HCT116 (cell line): ENCODE measurements around the gene DOCK2. TPM values are rescaled to one million over a fixed set of nuclear protein-coding genes. Genes with fewer than 3 reads are reported as not detected.

ENCODE experiments used
- ATAC-seq: fragments of 200-7000 bp; cut with Tn5 transposase; 2 replicates; pipeline ENCODE4 v1.9.1; 2020; ENCODE audit warnings: mild to moderate bottlenecking, moderate library complexity
- BruUV-seq: library from RNA; stranded (reverse); fragments of 400-500 nt; replicated peaks from 2 replicates; lab custom pipeline; 2021; lab: Mats Ljungman, UMichigan
- CTCF ChIA-PET: fragments of 300-600 bp; sonication (Branson Sonifier 250); formaldehyde crosslinking; loops from one replicate; lab custom pipeline; 2021; ENCODE audit warnings: antibody characterized with exemption; lab: Charles Lee
- POLR2A ChIA-PET: fragments of 300-600, 350-600 bp; sonication (Branson Sonifier 250); formaldehyde crosslinking; loops from one replicate; lab custom pipeline; 2021; ENCODE audit warnings: antibody characterized with exemption; lab: Charles Lee
- RAD21 ChIA-PET, 2 experiments: fragments of 300-600 bp; sonication (Branson Sonifier 250); formaldehyde crosslinking; loops; one replicate each; lab custom pipeline; 2023; ENCODE audit warnings: low total read pairs in 2 of 2; ENCODE audit not compliant: uncharacterized antibody in 2 of 2, unreplicated experiment in 2 of 2, low non-redundant PET in 1 of 2; lab: Charles Lee
- DNase-seq: peaks from one replicate; pipeline ENCODE4 v3.0.0-alpha.2; 2010; ENCODE audit warnings: low read depth, low spot score
- H2AFZ ChIP-seq: fragments of 200-600 bp; shearing (Covaris generic), sonication (generic); 2 replicates; pipeline ENCODE4 v1.6.1; 2017; ENCODE audit warnings: low read depth, mixed run types, mixed read lengths, antibody characterized with exemption, low read length; ENCODE audit not compliant: poor library complexity, severe bottlenecking
- H3K27ac ChIP-seq: 2 replicates; pipeline ENCODE4 v1.5.1; 2012; ENCODE audit warnings: low read depth, low read length
- H3K27me3 ChIP-seq: fragments of 200-600 bp; sonication (generic); 2 replicates; pipeline ENCODE4 v1.6.1; 2016; ENCODE audit warnings: mixed run types, low read length, mixed read lengths; ENCODE audit not compliant: insufficient read depth
- H3K36me3 ChIP-seq, 2 experiments: fragments of 200-500 bp in 1 of 2; fragments of 200-600 bp in 1 of 2; sonication (Bioruptor generic) in 1 of 2; sonication (generic) in 1 of 2; 2 replicates each; pipeline versions ENCODE4 v1.5.1 to v1.6.1; 2014 to 2016; ENCODE audit warnings: low read length in 2 of 2, inconsistent platforms in 1 of 2, mixed read lengths in 1 of 2, mixed run types in 1 of 2; ENCODE audit not compliant: insufficient read depth in 2 of 2, control insufficient read depth in 1 of 2
- H3K4me1 ChIP-seq, 2 experiments: fragments of 200-600 bp in 1 of 2; sonication (generic) in 1 of 2; 2 replicates each; pipeline versions ENCODE4 v1.5.1 to v1.6.1; 2012 to 2017; ENCODE audit warnings: low read length in 2 of 2, inconsistent platforms in 1 of 2, mild to moderate bottlenecking in 1 of 2, mixed read lengths in 1 of 2, mixed run types in 1 of 2, moderate library complexity in 1 of 2; ENCODE audit not compliant: insufficient read depth in 2 of 2, control insufficient read depth in 1 of 2
- H3K4me2 ChIP-seq: fragments of 200-600 bp; sonication (generic); 2 replicates; pipeline ENCODE4 v1.6.1; 2017; ENCODE audit warnings: mixed run types, low read length, mixed read lengths
- H3K4me3 ChIP-seq, 2 experiments: fragments of 200-600 bp in 1 of 2; sonication (generic) in 1 of 2; replicated peaks in 1 of 2; 2 replicates each; pipeline ENCODE4 v1.5.1; 2011 to 2016; ENCODE audit warnings: low read length in 2 of 2, control low read depth in 1 of 2, low read depth in 1 of 2, mild to moderate bottlenecking in 1 of 2, mixed read lengths in 1 of 2, mixed run types in 1 of 2
- H3K79me2 ChIP-seq: fragments of 200-600 bp; sonication (generic); 2 replicates; pipeline ENCODE4 v1.6.1; 2017; ENCODE audit warnings: mild to moderate bottlenecking, mixed run types, low read length, moderate library complexity, mixed read lengths; ENCODE audit not compliant: insufficient read depth
- H3K9ac ChIP-seq: fragments of 200-600 bp; sonication (generic); 2 replicates; pipeline ENCODE4 v1.6.1; 2016; ENCODE audit warnings: low read length, mixed read lengths
- H3K9me2 ChIP-seq: fragments of 200-600 bp; sonication (generic), shearing (Covaris generic); 2 replicates; pipeline ENCODE4 v1.6.1; 2017; ENCODE audit warnings: mixed run types, mild to moderate bottlenecking, moderate library complexity; ENCODE audit not compliant: insufficient read depth
- H3K9me3 ChIP-seq, 2 experiments: fragments of 200-500 bp in 1 of 2; fragments of 200-600 bp in 1 of 2; sonication (Bioruptor generic) in 1 of 2; sonication (generic) in 1 of 2; 2 replicates each; pipeline ENCODE4 v1.6.1; 2014 to 2017; ENCODE audit warnings: low read length in 2 of 2, mixed read lengths in 2 of 2, inconsistent platforms in 1 of 2, low read depth in 1 of 2, mild to moderate bottlenecking in 1 of 2, mixed run types in 1 of 2, moderate library complexity in 1 of 2; ENCODE audit not compliant: control insufficient read depth in 1 of 2, insufficient read depth in 1 of 2
- H4K20me1 ChIP-seq: fragments of 200-600 bp; sonication (generic), shearing (Covaris generic); 2 replicates; pipeline ENCODE4 v1.6.1; 2017; ENCODE audit warnings: mixed run types, mild to moderate bottlenecking, moderate library complexity; ENCODE audit not compliant: insufficient read depth
- CEBPB ChIP-seq: IDR thresholded peaks from 2 replicates; pipeline ENCODE4 v1.6.1; 2012; ENCODE audit warnings: low read depth
- CTCF ChIP-seq, 3 experiments: fragments of 200-600 bp in 1 of 3; sonication (generic) in 1 of 3; IDR thresholded peaks in 2 of 3; conservative IDR thresholded peaks in 1 of 3; 2 replicates each; pipeline ENCODE4 v1.5.1; 2012 to 2017; ENCODE audit warnings: low read depth in 2 of 3, low read length in 2 of 3, antibody characterized with exemption in 1 of 3, borderline replicate concordance in 1 of 3, control low read depth in 1 of 3, mild to moderate bottlenecking in 1 of 3, mixed read lengths in 1 of 3, mixed run types in 1 of 3, moderate library complexity in 1 of 3; ENCODE audit not compliant: insufficient read depth in 1 of 3
- EGR1 ChIP-seq: IDR thresholded peaks from 2 replicates; pipeline ENCODE4 v1.6.1; 2012; ENCODE audit warnings: low read depth
- ELF1 ChIP-seq: IDR thresholded peaks from 2 replicates; pipeline ENCODE4 v1.6.1; 2012; ENCODE audit warnings: low read depth, borderline replicate concordance
- EZH2phosphoT487 ChIP-seq: fragments of 200-600 bp; IDR thresholded peaks from 2 replicates; pipeline ENCODE4 v1.6.1; 2018; ENCODE audit warnings: antibody characterized with exemption, borderline replicate concordance
- MAX ChIP-seq: IDR thresholded peaks from 2 replicates; pipeline ENCODE4 v1.6.1; 2012
- POLR2A ChIP-seq: IDR thresholded peaks from 2 replicates; pipeline ENCODE4 v1.7.0; 2011; ENCODE audit warnings: borderline replicate concordance; ENCODE audit not compliant: insufficient read depth, insufficient read length; ENCODE audit errors: extremely low read depth
- REST ChIP-seq: IDR thresholded peaks from 2 replicates; pipeline ENCODE4 v1.6.1; 2012; ENCODE audit warnings: low read depth
- SP1 ChIP-seq: IDR thresholded peaks from 2 replicates; pipeline ENCODE4 v1.6.1; 2012; ENCODE audit warnings: low read depth
- TCF7L2 ChIP-seq: IDR thresholded peaks from 2 replicates; pipeline ENCODE4 v1.7.0; 2011; ENCODE audit warnings: borderline replicate concordance, inconsistent platforms; ENCODE audit not compliant: insufficient read depth, insufficient read length; ENCODE audit errors: extremely low read depth
- ZBTB33 ChIP-seq: IDR thresholded peaks from 2 replicates; pipeline ENCODE4 v1.6.1; 2011; ENCODE audit warnings: mild to moderate bottlenecking, low read length, moderate library complexity; ENCODE audit not compliant: insufficient replicate concordance; ENCODE audit errors: extremely low read depth
- ZFX ChIP-seq: fragments of 450-650 bp; IDR thresholded peaks from 2 replicates; pipeline ENCODE4 v1.6.1; 2017
- ZNF274 ChIP-seq: fragments of 200-500 bp; sonication (Bioruptor generic); IDR thresholded peaks from 2 replicates; pipeline ENCODE4 v1.6.1; 2014; ENCODE audit warnings: mild to moderate bottlenecking, low read depth, low read length, inconsistent platforms
- intact Hi-C: fragments of 100-400 bp; cut with micrococcal nuclease; formaldehyde crosslinking; loops from 2 replicates; pipeline ENCODE4 v1.10.0; 2022
- total RNA-seq: library from RNA; stranded (reverse); gene quantifications from one replicate; pipeline ENCODE4 v1.2.1, GENCODE V29; 2021; ENCODE audit not compliant: unreplicated experiment

The DOCK2 gene
- total RNA-seq, 1 experiment from 2014 or later = 0.89 TPM

GRCh38 chr5:169840405-169840804 lies 203.3 kb downstream of the DOCK2 start:
- CTCF ChIA-PET = no interaction called here
- no peak for ATAC-seq
- Histone ChIP-seq H3K27me3 (peaks cover 6% of the 10 kb centered on the region; the same call in 1 of the 2 replicates), H3K79me2 (no peaks in the 10 kb centered on the region), H3K4me2 (no peak overlapping the region), H2AFZ (no peak overlapping the region), H3K27ac (no peak overlapping the region), H3K9me3 (no peaks in the 10 kb centered on the region), H3K9me2 (no peaks in the 10 kb centered on the region), H3K9ac (no peak overlapping the region), H3K4me3 (no peak overlapping the region), H3K36me3 (no peaks in the 10 kb centered on the region), H4K20me1 (no peaks in the 10 kb centered on the region), H3K4me1 (no peaks in the 10 kb centered on the region)
- POLR2A ChIA-PET = no interaction called here
- RAD21 ChIA-PET = no interaction called here
- intact Hi-C loops = no loop called here
- BruUV-seq = no TSS peak
- DNase-seq = no peak
- TF ChIP-seq ZFX (no peak), POLR2A (no peak), SP1 (no peak), TCF7L2 (no peak), MAX (no peak), CEBPB (no peak), ZBTB33 (no peak), ELF1 (no peak)

DNA sequence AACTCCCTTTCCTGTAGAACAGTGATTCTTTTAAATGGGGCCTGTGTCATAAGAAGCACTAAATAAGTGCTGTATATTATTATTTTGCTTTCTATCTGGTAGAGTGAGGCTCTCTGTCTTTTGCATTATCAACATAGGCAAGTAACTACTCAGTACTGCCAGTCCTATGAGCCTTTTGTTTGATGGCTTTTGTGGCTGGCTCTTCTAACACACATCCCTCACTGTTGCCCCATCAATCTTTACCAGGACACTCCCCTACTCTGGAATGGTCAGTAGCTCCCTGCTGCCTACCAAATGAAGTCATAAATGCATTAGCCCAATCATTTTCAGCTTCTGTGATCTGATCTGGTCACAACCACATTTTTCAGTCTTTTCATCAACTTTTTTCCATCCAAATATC lies 205.6 kb downstream of the DOCK2 start:
- DNase-seq (no peak), ATAC-seq (no peak)
- Histone ChIP-seq H3K9ac (no peak overlapping the region), H3K27me3 (peaks cover 6% of the 10 kb centered on the region; the same call in 1 of the 2 replicates), H3K4me2 (no peak overlapping the region), H3K9me2 (no peaks in the 10 kb centered on the region), H4K20me1 (no peaks in the 10 kb centered on the region), H3K4me3 (no peak overlapping the region), H2AFZ (no peak overlapping the region), H3K36me3 (no peaks in the 10 kb centered on the region), H3K27ac (no peak overlapping the region), H3K79me2 (no peaks in the 10 kb centered on the region), H3K4me1 (no peaks in the 10 kb centered on the region), H3K9me3 (no peaks in the 10 kb centered on the region)
- ChIA-PET RAD21 (no interaction called here), POLR2A (no interaction called here), CTCF (no interaction called here)
- intact Hi-C loops = loop anchor here (1.0 kb wide), 1 partner anchor 8 kb away; no protein-coding TSS in a partner anchor
- BruUV-seq = no TSS peak
- TF ChIP-seq EZH2phosphoT487 = no peak
- TF ChIP-seq CTCF (IDR thresholded peaks at IDR 0.05 in 2 of 3, conservative IDR thresholded peaks at IDR 0.05 in 1 of 3; ENCODE audit: borderline replicate concordance in 1 of 3, insufficient read depth in 1 of 3, low read depth in 2 of 3, low read length in 2 of 3) = no peak
- no peak for TF ChIP-seq ZFX
- TF ChIP-seq EGR1 = no peak
- no peak for TF ChIP-seq ZNF274
- no peak for TF ChIP-seq REST
- no peak for TF ChIP-seq CEBPB
- no peak for TF ChIP-seq MAX
